Forelimb muscle (tissue), 1 donor: Measurements from ENCODE around the gene INSYN1. TPM values are rescaled to one million over a fixed set of nuclear protein-coding genes. Genes with fewer than 3 reads are reported as not detected.

ENCODE experiments used
- DNase-seq: peaks from one replicate; pipeline ENCODE4 v3.0.0-alpha.2; 2013; ENCODE audit warnings: low read depth
- polyA plus RNA-seq: library from polyadenylated mRNA; unstranded; fragments of 120-200 nt; gene quantifications from one replicate; pipeline ENCODE4 v1.2.1, GENCODE V29; 2013; ENCODE audit not compliant: insufficient read length

INSYN1 gene
- polyA plus RNA-seq, 1 donor = 5.2 TPM

DNA sequence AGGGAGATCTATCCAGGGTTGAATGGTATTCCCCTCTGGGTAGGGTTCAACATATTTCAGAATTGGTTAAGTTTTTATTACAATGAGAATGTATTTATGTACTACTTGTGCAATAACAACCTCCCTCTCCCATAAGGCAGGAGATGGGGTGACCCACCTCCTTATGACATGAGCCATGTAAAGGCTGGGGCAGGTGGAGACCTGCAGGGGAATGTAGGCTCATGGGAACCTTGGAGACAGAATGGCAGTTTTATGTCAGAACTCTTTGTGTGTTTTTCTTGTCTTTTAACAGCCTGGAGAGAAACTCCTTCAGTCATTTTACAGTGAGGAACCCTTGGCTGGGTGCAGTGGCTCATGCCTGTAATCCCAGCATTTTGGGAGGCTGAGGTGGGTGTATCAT lies 24.6 kb upstream of the INSYN1 start:
- no peak for DNase-seq

DNA sequence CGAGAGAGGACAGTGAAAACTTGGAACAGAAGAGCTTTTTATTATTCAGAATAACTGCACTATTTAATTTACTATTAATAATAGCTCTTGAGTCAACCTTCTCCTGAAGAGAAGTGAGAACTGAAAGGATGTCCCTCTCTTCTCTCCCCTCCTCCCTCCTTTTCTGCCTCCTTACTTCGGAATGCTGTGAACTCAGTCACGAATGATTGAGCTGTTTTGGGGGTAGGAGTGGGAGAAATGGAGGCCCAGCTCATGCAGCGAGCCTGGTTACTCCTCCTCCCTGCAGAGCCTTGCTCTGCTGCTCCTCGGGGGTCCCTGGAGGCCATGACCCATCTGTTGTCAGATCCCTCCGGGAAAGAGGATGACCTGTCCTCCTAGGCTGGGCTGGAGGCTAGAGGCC lies 20.3 kb upstream of the INSYN1 start:
- DNase-seq = no peak

DNA sequence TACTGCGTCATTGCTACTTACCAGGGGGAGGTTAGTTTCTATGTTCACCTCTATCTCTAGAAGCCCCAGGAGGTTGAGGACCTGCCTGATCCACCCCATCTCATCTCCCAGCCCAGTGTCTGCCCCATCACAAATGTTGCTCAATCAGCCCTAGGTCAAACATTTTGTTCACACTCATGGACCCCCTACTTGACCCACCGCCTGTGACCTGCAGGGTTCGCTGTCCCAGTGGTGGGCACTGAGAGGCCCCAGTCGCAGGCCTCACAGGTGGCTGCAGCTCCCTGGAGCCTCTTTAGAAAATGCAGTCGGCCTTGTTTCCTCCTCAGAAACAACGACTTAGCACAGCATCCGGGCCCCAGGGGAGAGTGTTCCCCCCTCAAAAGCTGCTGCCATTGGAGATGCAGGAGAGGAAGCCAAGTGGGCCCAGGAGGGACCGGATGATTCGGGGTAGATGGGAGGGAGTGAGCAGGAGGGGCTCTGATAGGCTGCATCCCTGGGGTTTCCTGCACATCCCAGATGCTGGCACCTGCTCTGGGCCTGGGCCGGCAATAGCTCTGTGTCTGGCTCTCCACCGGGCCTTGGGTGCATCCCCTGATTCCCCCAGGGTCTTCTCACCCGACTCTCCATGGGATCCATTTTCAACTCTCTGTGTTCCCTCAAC lies 18.4 kb upstream of the INSYN1 start:
- no peak for DNase-seq

DNA sequence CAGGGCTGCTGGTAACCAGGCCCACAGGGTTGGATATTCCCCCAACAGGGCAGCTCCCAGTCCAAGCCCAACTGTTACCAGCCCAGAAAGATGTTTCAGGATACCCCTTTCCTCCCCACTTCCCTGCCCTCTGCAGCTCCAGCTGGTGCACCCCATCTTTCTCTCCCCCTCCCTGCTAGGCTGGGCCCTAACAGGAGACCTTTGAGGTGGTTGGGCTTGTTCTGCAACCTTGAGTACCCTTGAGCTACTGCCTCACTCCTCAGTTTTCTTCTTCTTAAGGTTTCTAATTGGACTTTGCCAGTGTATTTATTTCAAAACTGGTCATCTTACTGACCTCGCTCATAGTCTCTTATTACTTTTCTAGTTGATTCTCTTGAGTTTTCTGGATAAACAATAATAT lies 16.9 kb upstream of the INSYN1 start:
- no peak for DNase-seq

DNA sequence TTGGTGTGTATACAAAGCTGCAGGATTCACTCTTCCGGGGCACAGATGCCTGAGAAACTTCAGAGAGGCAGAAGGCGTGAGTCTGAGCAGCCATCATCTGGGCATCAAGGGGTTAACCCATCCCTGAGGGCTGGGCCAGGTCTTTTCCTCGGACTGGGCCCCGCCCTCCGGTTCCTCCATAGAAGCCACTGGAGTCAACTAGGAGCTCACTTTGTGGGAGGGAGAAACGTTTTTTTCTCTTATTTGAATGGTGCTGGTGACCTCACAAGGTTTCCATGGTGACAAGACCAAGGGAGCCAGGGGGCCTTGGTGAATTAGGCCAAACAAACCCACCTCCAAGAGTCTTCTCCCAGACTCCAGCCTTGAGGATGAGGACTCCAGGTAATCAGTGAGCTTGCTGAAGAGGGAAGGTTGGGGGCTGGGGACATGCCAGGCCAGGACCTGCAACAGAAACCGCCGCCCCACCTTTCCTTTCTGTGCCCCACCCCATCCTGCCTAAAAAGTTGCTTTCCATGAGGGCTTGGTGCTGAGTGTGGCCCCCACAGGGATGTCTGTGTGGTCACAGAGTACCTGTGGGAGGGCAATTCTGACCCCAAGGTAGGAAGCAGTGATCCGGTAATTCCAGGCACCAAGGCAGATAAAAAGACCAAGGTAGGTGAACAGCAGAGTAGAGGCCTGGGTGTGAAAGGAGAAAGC lies 14.8 kb upstream of the INSYN1 start:
- no peak for DNase-seq

DNA sequence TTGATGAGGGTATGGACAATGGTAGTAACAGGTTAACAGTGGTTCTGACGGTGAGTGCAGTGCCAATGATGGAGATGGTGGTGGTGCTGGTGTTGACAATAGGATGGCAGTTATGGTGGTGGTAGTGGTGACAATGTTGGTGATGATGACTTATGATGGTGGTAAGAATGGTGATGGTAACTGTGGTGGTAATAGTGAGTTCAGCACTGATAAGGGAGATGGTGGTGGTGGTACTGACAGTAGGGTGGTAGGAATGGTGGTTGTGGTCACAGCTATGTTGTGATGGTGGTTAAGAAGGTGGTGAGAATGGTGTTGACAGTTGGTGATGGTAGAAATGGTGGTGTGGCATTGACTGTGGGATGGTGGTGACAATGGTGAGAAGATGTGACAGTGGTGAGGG lies 13.4 kb upstream of the INSYN1 start:
- no peak for DNase-seq

DNA sequence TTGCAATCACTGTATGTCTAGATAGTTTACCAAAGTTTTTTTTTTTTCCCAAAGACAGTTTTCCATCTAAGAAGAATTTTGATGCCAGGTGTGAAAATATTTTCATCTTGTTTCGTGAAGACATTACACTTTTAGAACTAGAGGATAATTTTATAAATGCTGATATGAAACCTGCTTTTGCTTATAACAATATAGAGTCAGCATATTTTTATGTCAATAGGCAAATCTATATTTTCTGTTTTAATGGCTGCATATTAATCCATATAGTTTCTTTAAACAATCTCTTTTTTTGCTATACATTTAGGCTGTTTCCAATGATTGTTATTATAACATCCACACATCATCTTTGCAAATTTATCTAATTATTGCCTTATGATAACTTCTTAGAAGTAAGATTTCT lies 12.6 kb upstream of the INSYN1 start:
- DNase-seq = no peak

DNA sequence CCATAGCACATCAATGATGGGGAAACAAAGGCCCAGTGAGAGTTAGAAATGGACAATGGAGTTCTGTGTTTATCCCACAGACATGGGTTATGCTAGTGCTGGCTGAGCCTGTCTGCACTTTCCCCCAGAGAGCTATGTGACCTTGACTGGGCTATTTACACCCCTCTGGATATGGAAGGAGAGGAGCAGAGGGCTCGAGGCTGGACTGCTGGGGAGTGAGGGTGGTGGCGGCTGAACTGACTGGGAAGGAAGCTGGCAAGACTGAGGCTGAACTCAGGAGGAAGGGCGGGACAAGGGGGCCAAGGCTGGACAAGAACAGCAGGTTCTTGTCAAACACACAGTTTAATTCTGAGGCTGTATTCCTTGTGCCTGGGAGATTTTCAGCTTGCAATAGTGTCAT lies 10.8 kb upstream of the INSYN1 start:
- DNase-seq = no peak

DNA sequence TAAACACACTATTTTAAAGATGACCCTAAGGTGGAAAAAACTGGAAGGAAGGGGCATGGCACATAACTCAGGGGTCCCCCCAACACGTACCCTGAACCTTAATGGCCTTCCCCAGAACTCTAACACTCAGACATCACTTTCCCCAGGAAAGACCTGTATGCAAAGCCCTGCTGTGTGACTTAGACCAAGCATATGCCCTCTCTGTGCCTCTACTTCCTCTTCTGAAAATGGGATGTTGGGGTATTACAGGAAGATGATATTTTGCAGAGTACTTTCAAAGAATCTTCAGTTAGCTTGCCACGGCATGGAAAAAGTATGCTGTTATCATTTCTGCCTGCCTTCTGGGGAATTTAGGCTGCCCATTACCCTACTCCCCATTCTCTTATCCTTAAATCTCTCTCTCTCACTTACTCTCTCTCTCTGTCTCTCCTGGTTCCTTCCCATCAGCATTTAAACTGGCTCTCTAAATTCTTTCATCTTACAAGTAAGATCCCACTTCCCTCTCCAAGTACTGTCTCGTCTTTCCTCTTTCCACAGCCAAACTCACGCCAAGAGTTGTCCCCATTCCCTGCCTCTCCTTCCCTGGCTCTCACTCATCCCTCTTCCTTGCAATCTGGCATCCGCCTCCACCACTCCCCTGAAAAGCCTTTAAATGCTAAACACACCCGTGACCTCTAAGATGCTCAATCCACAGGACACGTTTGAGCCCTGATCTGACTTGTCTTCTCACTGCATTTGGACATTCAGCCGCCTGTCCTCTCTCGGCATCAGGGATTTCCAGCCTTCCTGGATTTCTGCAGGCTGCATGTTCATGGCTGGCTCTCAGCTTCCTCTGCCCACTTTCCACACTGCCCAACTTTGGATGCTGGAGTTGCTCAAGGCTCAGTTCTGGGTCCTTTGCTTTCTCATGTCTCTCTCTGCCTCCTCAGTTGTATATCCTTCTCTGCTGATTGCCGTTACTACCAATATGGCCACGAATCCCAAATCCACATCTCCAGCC lies 7.5 kb upstream of the INSYN1 start:
- DNase-seq = no peak

DNA sequence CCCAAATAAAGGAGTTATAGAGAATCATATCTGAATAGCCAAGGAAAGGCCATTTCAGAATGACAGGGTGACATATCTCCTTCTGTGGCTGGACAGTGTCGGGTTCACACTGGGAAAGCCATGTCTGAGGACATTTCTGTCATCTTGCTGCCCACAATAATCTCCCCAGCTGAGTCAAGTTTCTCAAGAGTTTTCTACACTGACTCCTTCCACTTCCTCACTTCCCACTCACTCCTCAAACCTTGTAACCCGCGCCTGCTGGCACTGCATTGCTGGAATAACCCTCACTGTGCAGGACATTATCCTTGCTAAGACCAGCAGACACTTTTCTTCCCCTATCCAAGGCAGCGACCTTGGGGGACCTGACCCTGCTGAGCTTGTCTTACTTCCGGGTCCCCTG lies 5.3 kb upstream of the INSYN1 start:
- no peak for DNase-seq

DNA sequence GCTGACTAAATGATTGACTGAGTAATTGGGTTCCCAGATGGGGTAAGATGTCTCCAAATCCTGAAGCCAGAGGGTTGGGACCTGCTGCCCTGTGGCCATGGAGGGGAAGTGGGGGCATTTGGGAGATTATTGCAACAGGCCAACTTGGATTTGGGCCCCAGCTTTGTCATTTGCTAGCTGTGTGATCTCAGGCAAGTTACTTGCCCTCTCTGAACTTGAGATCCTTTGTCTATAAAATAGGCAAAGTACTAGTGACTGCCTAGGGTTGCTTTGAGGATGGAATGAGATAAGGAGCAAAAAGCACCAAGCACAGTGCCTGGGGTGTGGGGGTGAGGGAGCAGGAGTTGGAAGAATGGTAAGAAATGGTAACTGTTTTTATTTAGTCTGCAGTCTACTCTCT lies 4.4 kb upstream of the INSYN1 start:
- no peak for DNase-seq

DNA sequence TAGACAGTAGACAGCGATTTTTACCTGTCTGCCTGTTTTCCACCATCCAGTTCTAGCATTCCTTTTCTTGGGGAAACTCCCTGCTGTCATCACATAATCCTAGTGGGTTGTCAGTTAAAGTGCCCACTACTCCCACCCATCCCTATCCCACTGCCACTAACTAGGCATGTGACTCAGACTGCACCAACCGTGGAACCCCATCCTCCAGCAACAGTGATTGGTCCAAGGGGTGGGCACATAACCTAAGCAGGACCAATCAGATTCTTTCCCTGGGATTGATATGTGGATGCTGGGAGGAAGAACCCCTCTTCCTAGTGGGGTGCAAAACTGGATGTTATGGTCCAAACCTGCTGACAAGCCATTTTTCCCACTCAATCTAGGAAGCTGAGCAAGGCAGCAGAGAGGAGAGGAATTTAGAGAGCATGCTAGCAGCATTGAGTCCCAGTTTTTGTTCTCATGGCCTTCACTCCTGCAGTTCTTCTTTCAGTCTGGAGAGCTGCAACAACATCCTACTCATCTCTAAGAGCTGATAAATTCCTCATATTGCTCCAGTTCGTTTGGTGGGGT lies 3.9 kb upstream of the INSYN1 start:
- no peak for DNase-seq

DNA sequence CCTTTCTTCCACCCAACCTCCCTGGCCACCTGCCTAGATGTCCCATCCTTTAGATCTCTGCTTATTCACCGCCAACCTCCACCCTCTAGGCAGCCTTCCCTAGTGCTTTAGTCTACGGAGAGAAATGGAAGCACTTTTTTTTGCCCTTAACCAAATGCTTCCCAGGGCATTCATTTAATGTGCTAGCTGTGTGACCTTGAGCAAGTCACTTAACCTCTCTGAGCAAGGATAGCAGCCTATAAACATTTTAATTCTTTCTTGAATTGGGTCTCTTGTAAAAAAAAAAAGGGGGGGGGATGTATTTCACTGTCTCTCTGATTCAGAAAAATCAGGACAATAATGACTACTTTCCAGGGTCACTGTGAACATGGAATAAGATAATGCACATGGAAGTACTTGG lies 3.2 kb upstream of the INSYN1 start:
- no peak for DNase-seq

DNA sequence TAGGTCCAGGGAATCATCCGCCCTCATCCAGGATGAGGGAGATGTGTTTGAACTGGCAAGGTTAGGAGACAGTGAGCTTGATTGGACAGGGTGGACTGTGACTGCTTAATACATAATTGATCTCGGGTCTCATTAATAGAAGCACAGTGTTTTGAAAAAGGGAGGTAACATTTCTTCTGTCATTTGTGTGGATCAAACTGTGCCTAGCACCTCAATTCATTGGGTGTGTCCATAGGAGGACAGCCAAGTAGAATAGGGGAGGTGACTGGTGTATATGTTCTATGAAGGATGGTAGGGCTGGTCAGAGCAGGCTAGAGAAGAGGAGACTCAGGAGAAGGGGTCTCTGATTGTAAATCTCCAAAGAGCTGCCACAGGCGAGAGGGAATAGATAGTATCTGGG lies 2.8 kb upstream of the INSYN1 start:
- DNase-seq = no peak

DNA sequence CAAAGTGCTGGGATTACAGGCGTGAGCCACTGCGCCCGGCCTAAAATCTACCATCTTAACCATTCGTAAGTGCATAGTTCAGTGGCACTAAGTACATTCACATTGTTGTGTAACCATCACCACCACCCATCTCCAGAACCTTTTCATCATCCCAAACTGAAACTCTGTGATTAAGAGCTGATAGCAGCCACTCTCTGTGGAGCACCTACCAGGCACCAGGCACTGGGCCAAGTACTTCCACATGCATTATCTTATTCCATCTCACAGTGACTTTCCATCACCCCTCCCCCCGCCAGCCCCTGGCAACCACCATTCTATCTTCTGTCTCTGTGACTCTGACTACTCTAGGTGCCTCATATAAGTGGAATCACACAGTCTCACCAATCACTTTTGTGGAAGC lies 2.3 kb upstream of the INSYN1 start:
- DNase-seq = no peak

DNA sequence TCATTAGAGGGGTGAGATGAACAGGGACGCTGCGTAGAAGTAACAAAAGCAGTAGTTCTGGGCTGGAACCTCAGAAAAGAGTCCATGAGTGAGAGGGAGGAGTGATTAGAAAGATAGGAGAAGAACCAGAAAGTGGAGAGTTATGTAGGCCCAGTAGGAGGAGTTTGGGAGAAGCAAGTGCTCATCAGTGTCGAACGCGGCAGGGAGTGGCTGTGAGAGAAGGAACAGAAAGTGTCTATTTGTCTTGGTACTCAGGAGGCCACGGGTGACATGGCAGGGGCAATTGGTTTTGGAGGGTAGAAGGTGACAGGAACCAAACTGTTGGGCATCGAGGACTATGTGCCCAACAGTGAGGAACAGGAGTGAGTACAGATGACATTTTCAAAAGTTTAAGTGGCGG lies 1.3 kb upstream of the INSYN1 start:
- DNase-seq = no peak

DNA sequence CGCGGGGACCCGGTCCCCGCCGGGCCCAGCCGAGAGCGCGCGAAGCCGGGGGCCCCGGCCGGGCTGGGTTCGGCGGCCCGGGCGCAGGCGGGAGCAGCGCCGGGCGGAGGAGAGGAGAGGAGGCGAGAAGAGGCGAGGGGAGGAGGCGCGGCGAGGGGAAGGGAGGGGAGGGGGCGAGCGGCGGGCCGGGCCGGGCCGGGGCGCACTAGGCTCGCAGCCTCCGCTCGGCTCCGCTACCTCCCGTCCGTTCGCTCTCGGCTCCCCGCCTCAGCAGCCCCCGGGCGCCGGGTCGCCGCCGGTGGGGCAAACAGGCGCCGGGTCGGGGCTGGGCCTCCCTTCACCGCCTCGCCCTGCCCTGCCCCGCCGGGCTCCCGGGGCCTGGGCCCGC lies 351 bp downstream of the INSYN1 start:
- no peak for DNase-seq

DNA sequence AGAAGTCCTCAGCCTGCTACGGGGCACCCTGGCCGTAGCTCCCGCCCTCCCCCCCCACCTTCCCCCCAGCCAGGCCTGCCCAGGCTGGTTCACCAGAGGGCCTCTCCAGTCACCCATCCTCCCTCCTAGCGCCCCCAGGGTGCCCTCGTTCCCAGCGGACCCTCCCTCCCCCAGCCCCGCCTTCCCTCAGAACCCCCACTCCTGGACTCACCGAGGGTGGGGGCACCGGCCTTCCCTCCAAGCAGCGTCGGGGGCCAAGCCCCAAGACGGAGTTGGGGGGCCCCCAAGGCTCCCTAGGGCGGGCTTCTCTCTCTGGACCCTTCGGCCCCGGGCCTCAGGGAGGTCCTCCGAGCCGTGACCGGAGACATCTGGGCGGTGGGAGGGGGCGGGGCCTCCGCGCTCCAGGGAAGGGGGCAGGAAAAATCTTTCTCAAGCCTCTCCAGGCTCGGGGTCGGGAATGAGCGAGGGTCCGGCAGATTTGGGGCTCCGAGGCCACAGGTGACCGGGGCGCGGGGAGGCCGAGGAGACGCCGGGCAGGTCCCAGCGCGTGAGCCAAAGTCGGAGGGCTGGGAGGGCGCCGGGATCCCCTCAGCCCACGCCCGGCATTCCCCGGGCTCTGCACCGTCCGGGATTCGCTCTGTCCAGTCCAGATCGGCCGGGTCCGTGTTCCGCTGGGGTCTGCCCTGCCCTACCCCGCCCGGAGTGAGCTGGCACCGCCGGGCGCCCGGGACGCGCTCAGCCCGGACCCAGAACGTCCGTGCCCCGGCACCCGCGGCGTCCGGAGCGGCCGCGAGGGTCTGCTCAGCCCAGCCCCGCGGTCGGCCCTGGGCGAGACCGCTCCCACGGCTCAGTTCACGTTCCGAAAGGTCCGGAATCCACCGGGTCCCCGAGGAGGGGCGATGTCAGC lies 999 bp downstream of the INSYN1 start:
- DNase-seq = no peak

DNA sequence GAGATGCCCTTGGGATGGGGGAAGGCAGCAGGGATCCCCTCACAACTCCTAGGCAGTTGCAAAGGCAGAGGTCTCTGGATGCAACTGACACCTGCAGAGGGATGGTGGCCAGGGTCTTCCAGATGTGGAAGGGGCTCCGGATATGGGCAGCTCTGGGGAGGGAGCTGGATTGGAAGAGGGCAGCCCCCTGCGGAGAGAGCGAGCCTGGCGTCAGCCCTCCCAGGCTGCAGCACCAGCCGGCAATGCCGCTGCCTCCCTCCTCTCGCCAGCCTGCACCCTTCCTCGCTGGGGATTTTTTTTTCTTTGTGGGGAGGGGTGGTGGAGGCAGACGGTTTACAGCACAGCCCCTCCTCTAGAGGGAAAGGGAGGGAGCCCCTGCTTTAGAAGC lies 1.6 kb downstream of the INSYN1 start:
- DNase-seq = no peak

DNA sequence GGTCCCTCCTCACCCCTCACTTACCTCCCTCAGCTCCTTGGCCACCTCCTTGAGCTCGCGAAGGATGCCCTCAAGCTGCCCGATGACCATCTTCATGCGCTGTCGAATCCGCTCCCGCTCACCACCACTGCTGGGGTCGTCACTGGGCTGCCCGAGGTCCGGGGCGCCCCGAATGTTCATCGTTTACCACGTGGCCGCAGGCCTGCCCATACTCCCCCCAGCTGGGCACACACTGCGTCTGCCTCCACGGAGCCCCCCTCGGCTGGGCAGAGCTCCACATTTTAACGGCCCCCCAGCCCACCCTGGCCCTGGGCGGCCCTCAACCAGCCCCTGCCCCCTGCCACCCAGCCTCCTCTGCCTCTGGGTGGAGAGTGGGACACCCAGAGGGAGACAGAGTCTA lies 2.2 kb downstream of the INSYN1 start:
- DNase-seq = no peak

DNA sequence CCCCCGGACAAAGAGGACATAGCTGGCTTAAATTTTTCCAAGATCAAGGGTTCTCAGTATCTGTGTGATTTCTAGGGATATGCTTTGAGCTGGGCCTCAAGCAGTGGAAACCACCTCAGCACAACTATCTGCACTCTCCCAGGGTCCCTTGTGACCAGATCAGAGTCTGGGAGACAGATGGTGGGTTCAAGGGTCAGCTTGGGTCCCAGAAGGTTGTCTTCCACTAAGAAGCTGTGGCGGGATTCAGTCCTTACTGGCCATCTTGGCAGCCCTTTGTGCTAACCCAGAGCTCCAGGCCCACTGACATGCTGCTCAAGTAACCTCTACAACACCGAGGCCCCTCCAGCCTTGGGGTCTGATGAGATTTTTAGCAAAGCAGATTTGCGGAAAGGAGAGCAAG lies 2.7 kb downstream of the INSYN1 start:
- DNase-seq = no peak
